Bronchial epithelial cell (primary cell): ENCODE data around the gene KCNK15. TPM values are rescaled to one million over a fixed set of nuclear protein-coding genes. Genes with fewer than 3 reads are reported as not detected.

Source experiments
- DNase-seq: peaks from one replicate; pipeline ENCODE4 v3.0.0-alpha.2; 2010; ENCODE audit warnings: low read depth
- FAIRE-seq: peaks from 2 replicates; lab custom pipeline; 2011; peaks lifted over from hg19 to GRCh38; lab: Jason Lieb, UNC
- H3K27me3 ChIP-seq: 2 replicates; pipeline ENCODE4 v1.5.1; 2011; ENCODE audit warnings: low read length; ENCODE audit not compliant: control insufficient read depth, insufficient read depth
- H3K36me3 ChIP-seq: 2 replicates; pipeline ENCODE4 v1.5.1; 2011; ENCODE audit warnings: low read length; ENCODE audit not compliant: control insufficient read depth, insufficient read depth
- H3K4me3 ChIP-seq: 2 replicates; pipeline ENCODE4 v1.5.1; 2011; ENCODE audit warnings: mild to moderate bottlenecking, low read depth, low read length, control low read depth
- CTCF ChIP-seq: IDR thresholded peaks from 2 replicates; pipeline ENCODE4 v1.5.1; 2011; ENCODE audit warnings: mild to moderate bottlenecking, moderate library complexity, low read length, control low read depth, inconsistent platforms; ENCODE audit not compliant: insufficient read depth, severe bottlenecking
- total RNA-seq: library from RNA; depleted of rRNA; stranded (reverse); fragments of >200 nt; gene quantifications from 2 replicates; pipeline ENCODE4 v1.2.1, GENCODE V29; 2014

Gene KCNK15
- total RNA-seq, 1 donor from 2014 or later: under 0.01 TPM

DNA sequence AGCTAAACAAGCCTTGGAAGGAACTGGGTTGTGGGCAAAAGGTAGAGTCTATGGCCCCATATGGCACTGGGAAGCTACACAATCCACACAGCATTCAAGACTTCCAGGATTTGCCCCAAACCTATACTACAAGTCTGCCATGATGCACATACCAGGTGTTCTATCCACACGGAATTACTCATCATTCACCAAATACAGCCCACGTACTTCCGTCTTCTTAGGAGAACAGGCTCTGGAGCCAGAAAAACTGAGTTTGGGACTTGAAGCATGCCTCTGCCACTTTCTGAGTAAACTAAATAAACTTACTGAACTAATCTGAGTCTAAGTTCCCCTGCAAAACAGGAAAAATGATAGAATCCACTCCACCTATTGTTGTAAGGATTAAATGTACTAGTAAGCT is 36.1 kb downstream of the KCNK15 start:
- no peak overlapping the region for H3K4me3 ChIP-seq
- no peak for TF ChIP-seq CTCF
- no peak for FAIRE-seq
- H3K27me3 ChIP-seq: no peaks in the 10 kb centered on the region
- peak; percentile 18 for DNase-seq
- no peaks in the 10 kb centered on the region for H3K36me3 ChIP-seq

GRCh38 chr20:44784688-44785087 is 39.0 kb downstream of the KCNK15 start:
- no peak for TF ChIP-seq CTCF

GRCh38 chr20:44785768-44786167 is 40.1 kb downstream of the KCNK15 start:
- FAIRE-seq: no peak
- Histone ChIP-seq H3K27me3 (no peaks in the 10 kb centered on the region), H3K4me3 (no peak overlapping the region), H3K36me3 (no peaks in the 10 kb centered on the region)
- peak; percentile 44 for DNase-seq
- no peak for TF ChIP-seq CTCF

More at GRCh38 chr20:44784688-44785087, 39.0 kb downstream of the KCNK15 start:
- FAIRE-seq (no peak), DNase-seq (no peak)
- H3K4me3 ChIP-seq: no peak overlapping the region
- no peaks in the 10 kb centered on the region for H3K36me3 ChIP-seq
- no peaks in the 10 kb centered on the region for H3K27me3 ChIP-seq

GRCh38 chr20:44787299-44787698 is 41.6 kb downstream of the KCNK15 start:
- Histone ChIP-seq H3K27me3 (no peaks in the 10 kb centered on the region), H3K36me3 (no peaks in the 10 kb centered on the region), H3K4me3 (no peak overlapping the region)
- DNase-seq: no peak
- TF ChIP-seq CTCF: no peak
- FAIRE-seq: no peak

DNA sequence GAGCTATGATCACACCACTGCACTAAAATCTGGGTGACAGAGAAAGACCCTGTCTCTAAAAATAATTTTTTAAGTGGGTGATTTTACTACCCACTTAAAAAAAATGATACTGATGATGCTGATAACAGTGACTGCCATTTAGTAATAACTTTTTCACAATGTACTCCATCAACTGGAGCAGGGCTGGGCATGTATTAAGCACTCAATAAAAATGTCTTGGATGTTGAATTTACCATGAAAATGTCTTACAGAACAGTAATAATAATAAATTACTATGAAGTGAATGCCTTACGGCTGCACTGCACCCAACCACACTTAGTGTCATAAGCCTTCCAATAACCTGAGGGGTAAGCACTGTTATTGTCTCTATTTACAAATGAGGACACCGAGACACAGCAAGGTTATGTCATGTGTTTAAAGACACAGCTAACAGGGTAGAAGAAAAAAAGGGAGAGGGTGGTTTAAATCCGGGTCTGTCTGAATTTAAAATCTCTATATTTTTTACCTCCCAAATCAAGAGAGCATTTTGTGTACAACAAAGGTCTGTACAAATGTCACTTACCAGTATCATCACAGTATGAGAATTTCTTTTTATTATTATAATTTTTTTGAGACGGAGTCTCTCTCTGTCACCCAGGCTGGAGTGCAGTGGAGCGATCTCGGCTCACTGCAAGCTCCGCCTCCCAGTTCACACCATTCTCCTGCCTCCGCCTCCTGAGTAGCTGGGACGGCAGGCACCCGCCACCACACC is 43.2 kb downstream of the KCNK15 start:
- no peak for TF ChIP-seq CTCF
- FAIRE-seq: no peak

More for the DNA sequence above, 43.2 kb downstream of the KCNK15 start:
- Histone ChIP-seq H3K27me3 (no peaks in the 10 kb centered on the region), H3K4me3 (no peak overlapping the region), H3K36me3 (no peaks in the 10 kb centered on the region)
- no peak for DNase-seq
